ENCODE measurements around the gene PTPRB.

GRCh38 chr12:70559390-70559789 lies 77.8 kb downstream of the PTPRB start:
- no peak for TF ChIP-seq POLR2A (IDR thresholded peaks at IDR 0.05)
- no peak for TF ChIP-seq CTCF (IDR thresholded peaks at IDR 0.05)
- TF ChIP-seq POLR2AphosphoS5 (IDR thresholded peaks at IDR 0.05), result no peak
